Glomerular visceral epithelial cell (primary cell): ENCODE measurements around the gene LAG3.
"Not testable (repeated sequence)": the region's sequence is repeated elsewhere in the genome, so short reads cannot be mapped to it uniquely, and the experiment has no call there.

Source experiments
- DNase-seq: peaks from one replicate; pipeline ENCODE4 v3.0.0-alpha.2; 2016; ENCODE audit errors: extremely low spot score

The LAG3 gene

DNA sequence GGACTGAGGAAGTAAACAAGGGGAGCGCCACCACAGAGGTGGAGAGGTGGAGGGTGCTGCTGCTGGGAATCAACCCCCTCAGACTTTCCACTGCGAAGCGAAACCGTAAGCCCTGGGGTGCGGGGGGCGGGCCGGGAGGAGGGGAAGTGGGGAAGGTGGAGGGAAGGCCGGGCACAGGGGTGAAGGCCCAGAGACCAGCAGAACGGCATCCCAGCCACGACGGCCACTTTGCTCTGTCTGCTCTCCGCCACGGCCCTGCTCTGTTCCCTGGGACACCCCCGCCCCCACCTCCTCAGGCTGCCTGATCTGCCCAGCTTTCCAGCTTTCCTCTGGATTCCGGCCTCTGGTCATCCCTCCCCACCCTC is at the start of gene LAG3:
LAG3 (plus strand) TSS at position 190 of the 365 bp plus-strand sequence. CDS start 333 bp downstream, outside the sequence.
- no peak for DNase-seq

DNA sequence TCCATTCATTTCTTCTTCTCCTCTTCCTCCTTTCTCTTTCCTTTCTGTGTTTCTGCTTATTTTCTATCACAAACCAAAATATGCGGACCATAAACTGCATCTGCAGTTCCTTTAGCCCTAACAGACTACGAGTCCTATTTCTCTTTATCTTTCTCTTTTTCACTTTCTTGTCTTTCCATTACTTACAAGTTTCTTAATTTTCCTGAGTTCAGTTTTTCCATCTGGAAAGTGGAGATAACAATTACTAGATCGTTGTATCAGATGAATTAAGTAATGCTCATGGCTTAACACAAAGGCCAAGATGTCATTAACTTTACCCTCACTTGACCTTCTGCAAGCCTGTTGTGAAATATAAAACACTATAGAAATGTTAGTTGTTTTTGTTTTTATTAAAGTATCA is 49.5 kb upstream of the LAG3 start:
- no peak for DNase-seq

DNA sequence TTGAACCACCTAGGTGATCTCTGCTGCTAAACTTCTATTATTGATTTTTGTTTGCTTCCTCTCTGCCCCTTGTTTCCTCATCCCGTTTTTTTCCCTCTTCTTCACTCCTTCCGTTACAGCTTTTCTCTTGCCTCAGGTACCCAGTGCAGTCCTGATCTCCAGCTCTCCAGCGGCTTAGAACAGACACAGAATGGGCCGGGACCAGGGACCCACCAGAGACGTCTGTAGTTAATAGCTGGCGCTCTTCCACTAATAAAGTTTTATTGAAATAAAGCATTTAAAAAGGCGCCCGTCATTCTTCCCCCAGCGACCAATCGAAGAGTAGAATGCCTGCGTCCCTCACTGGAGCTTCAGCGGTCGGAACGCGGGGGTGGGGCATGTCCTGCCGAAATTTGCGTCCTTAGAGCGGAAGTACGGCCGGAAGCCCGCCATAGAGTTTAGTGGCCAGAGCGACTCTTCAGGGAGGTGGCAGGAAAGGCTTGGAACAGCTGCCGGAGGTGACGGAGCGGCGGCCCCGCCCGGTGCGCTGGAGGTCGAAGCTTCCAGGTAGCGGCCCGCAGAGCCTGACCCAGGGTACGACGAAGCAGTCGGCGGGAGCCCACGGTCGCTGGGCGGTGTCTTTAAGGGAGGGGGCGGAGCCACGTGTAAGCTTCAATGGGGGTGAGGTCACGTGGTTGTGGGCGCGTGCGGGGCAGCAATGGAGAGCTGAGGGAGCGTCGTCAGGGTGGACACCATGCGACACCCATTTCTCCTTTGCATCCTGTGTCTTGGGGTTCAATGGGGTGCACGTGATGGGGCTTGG is 48.5 kb upstream of the LAG3 start, which contains the start of gene COPS7A:
COPS7A (plus strand) TSS at position 440 of the 802 bp plus-strand sequence. CDS start 611 bp downstream, outside the sequence.
- DNase-seq, result peak; percentile 98

DNA sequence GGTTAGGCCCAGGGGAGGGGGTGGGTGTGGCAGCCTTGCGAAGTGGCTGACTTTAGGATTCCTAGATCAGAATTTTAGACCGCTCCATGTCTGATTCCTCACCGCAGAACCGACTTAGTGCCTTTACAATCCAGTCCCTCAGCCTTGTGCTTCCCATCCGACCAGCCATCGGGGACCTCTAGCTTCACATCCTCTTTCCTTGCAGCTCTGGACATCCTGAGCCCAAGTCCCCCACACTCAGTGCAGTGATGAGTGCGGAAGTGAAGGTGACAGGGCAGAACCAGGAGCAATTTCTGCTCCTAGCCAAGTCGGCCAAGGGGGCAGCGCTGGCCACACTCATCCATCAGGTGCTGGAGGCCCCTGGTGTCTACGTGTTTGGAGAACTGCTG is 47.9 kb upstream of the LAG3 start:
- DNase-seq, result peak; percentile 32

DNA sequence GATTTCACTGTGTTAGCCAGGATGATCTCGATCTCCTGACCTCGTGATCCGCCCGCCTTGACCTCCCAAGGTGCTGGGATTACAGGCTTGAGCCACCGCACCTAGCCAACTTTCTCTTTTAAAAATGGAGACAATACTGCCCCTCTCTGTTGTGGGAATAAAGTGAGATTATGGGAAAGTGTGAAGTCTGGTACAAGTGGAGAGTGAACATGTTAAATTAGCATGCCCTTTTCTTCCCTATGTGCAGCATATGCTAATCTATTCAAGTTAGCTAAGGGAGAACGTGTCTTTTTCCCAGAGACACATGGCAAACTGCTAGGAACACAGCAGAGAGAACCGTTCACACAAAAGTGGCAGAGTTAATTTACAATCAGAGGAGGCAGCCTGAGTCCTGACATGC is 47.0 kb upstream of the LAG3 start:
- DNase-seq, result no peak

DNA sequence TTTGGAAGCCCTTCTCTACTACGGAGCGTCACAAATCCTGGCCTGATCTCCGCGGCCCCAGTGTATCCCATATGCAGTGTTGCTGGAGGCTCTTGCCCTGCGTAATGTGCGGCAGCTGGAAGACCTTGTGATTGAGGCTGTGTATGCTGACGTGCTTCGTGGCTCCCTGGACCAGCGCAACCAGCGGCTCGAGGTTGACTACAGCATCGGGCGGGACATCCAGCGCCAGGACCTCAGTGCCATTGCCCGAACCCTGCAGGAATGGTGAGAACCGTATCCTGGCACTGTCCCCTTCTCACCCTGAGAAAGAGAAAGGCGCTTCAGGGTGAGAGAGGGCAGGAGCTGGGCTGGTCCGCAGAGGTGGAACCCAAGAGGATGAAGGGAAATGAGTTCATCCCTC is 43.1 kb upstream of the LAG3 start:
- DNase-seq, result no peak

DNA sequence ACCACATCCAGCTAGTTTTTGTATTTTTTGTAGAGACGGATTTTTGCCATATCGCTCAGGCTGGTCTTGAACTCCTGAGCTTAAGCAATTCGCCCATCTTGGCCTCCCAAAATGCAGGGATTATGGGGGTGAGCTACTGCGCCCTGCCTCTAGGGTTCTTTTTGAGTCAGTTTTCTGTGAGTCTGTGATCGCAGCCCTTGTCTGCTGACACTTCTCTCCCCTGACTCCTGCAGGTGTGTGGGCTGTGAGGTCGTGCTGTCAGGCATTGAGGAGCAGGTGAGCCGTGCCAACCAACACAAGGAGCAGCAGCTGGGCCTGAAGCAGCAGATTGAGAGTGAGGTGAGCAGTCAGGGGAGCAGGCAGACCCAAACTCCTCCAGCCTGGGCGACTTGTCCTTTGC is 42.2 kb upstream of the LAG3 start:
- no peak for DNase-seq

DNA sequence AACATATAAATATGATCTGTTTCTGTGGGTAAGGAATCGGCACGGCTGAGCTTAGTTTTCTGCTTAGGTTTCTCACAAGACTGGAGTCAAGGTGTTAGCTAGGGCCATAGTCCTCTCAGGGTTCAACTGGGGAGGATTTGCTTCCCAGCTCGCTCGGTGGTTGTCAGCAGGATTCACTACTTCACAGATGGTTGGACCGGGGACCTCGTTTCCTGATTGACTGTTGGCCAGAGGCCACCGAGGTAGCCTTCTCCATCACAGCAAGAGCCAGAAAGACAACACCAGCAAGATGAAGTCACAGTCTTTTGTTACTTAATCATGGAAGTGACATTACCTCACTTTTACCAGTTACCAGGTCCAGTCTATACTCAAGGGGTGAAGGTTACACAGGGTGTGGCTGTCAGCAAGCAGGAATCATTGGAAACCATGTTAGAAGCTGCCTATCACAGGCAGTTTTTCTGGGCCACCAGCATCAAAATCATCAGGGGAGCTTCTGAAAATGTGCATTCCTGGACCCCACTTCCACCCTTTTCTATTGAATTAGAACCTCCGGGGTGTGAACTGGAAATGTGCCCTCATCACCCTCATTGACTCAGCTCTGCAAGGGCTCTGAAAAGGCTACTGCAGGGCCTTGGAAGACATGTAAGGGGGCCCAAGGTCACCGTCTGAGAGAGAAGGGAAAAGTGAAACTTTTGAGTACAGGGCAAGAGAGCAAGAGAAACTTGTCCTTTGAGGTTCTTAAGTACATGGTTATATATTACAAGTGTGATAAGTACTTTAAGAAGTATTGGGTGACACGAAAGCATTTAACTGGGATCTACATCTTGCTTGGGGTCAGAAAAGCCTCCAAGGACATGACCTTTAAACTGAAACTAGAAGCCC is 37.6 kb upstream of the LAG3 start:
- no peak for DNase-seq

DNA sequence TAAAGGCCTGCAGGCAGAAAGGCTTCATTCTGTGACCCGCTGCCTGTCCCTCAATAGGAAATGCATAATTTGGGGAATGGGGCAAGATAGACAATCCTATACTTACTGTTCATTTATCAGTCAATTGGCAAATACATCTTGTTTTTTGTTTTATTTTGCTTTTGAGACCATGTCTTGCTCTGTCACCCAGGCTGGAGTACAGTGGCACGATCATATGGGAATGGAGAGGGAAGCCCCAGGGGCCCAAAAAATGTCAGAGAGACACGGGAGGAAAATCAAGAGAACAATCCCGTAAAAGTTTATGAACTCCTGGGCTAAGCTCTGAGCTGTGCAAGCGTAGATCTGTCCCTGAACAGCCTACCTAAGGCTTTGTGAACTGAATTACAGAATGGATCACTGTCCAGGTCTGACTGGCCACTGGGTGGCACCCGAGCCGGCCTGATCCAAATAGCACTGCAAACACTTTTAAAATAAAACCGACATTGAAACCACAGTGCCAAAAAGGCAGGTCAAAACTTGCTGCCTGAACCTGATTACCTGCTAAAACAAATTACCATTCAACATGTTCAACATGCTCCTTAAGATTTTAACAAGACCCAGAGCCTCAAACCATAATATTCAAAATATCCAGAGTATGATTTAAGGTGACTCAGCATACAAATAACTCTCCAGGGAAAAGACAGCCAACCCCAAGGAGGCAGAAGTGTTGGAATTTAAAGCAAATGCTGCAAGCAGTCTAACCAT is 36.7 kb upstream of the LAG3 start:
- peak; percentile 57 for DNase-seq

DNA sequence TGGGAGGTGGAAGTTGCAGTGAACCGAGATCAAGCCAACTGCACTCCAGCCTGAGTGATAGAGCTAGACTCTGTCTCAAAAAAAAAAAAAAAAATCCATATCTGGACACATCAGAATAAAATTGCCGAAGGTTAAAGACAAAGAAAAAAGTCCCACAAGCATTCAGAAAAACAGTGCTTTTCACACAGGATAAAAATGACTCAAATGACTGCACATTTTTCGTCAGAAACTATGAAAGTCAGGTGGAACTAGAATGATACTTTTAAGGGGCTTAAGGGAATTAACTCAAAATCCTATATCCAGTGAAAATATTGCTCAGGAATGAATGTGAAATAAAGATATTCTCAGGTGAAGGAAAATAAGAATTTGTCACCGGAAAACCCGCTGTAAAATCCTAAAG is 35.6 kb upstream of the LAG3 start:
- no peak for DNase-seq

DNA sequence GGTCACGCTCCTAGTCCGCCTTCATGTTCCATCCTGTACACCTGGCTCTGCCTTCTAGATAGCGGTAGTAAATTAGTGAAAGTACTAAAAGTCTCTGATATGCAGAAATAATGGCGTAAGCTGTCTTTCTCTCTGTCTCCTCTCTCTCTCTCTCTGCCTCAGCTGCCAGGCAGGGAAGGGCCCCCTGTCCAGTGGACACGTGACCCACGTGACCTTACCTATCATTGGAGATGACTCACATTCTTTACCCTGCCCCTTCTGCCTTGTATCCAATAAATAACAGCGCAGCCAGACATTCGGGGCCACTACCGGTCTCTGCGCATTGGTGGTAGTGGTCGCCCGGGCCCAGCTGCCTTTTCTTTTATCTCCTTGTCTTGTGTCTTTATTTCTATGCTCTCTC is 30.2 kb upstream of the LAG3 start:
- not testable (repeated sequence) for DNase-seq

DNA sequence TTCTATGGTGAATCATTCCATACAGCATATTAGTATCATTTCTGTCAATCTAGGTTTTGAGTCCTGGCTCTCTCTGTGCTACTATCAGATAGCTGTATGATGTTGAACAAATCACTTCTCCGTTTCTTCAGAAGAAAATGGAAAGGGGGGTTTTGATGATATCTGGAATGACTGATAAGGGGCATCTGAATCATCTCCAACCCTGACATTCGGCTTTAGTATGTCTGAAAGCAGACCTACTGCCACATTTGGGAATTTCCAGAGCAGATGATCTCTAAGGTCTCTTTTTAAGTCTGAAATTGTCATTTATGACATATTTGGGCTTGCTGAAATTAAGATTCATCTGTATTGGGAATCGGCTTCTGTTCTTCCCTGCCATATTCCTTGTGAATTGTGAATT is 29.5 kb upstream of the LAG3 start:
- DNase-seq, result no peak

DNA sequence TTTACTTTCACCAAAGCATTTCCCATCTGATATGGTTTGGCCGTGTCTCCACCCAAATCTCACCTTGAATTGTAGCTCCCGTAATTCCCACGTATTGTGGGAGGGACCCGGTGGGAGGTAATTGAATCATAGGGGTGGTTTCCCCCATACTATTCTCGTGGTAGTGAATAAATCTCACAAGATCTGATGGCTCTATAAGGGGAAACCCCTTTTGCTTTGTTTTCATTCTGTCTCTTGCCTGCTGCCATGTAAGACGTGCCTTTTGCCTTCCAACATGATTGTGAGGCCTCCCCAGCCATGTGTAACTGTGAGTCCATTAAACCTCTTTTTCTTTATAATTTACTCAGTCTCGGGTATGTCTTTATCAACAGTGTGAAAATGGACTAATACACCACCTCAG is 29.0 kb upstream of the LAG3 start:
- DNase-seq, result not testable (repeated sequence)

DNA sequence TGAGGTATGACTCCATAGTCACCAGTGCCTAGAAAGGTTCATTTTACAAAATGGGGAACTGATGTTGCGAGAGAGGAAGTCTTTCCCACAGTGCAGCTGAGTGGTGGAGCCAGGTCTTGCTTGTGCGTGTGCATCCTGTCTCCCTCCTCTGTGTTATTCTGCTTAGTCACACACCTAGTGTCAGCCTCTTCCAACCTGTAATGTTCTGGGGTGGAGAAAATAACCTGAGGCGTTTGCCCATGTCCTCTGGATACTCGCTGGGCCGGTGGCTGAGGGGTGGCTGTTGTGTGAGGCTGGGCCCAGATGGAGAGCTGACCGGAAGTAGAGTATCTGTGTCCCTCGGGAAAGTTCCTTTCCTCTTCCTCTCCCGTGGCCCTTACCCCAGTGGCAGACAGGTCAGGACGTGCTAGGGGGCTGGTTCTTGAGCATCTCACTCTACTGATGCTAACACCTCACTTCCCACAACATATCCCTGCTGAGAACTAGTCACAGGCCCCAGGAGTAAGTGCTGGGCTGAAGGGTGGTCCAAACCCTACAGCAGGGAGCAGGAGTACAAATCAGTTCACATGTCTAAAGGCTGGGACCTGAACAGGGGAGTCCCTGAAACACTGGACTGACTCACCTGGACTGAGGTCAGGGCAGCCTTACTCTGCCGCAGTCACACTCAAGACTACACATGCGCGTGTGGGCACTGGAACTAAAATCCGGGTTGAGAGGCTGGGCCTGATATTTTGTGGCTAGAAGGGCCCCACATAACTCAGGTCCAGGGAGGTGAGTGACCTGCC is 26.4 kb upstream of the LAG3 start:
- DNase-seq, result no peak

DNA sequence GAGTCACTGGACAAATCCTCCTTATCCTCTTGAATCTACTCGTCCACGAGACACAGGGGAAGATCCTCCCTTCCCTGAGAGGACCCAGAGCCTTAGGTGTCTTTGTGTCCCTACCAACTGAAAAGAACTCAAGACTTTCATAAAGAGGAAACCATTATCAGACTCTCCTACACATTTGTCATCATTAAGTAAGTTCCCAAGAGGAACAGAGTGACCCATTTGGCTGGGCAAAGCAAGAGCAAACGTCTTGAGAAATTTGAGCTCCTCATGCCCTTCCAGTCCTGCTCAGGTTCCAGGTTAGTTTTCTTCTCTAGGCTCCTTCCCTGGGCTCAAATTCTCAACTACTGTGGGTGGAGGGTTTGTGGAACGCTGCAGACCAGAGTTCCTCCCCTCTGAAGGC is 25.1 kb upstream of the LAG3 start:
- no peak for DNase-seq

DNA sequence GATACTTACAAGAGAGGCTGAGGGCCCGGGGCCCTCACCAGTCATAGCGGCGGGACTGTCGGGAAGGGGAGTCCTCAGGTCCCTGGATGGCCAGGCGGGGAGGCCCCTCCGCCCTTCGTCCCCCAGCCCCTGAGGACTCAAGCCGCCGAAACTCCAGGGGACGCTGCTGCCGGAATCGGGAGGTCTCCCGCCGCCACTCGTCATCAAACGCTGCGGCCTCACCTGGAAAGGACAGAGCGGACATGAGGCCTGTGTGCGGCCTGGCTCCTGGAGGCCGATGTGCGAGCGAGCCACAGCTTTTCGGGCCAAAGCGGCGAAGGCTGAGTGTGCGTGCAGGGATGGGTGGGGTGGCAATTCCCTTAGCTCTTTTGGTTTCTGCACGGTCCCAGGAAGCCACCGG is 23.6 kb upstream of the LAG3 start:
- DNase-seq, result no peak

DNA sequence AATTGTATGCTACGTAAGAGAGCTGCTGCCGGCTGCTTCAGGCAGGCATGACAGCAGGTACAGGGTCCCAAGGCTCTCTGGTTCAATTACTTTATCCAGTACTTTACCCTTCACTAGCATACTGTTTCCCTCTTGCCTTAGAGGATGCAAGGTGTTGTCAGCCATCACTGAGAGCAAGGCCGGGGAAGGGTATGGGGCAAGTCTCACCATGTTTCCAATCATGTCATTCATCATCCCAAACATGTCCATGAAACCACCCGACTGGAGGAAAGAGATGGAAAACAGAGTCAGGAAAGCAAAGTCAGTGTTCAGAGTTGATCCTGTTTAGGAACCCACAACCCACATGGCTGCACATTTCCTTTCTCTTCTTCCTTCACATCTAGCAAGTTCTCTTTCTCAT is 21.8 kb upstream of the LAG3 start:
- no peak for DNase-seq

DNA sequence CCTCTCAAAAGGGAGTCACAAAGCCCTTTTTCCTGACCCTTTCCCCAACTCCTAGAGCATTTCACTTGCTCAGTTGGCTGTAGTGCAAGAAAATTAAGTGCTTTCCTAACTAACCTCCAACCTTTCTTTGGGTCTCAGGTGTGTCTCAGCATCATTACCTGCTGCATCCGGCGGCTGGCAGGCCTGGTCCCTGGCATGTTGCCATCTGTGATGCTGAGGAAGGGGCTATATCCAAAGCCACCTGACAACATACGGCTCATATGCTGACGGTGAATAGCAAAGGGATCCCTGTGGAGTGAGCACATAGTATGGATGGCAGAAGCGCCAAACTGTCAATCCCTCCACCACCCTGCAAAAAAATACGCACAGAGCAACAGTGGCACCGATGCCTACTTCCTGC is 20.6 kb upstream of the LAG3 start:
- no peak for DNase-seq

DNA sequence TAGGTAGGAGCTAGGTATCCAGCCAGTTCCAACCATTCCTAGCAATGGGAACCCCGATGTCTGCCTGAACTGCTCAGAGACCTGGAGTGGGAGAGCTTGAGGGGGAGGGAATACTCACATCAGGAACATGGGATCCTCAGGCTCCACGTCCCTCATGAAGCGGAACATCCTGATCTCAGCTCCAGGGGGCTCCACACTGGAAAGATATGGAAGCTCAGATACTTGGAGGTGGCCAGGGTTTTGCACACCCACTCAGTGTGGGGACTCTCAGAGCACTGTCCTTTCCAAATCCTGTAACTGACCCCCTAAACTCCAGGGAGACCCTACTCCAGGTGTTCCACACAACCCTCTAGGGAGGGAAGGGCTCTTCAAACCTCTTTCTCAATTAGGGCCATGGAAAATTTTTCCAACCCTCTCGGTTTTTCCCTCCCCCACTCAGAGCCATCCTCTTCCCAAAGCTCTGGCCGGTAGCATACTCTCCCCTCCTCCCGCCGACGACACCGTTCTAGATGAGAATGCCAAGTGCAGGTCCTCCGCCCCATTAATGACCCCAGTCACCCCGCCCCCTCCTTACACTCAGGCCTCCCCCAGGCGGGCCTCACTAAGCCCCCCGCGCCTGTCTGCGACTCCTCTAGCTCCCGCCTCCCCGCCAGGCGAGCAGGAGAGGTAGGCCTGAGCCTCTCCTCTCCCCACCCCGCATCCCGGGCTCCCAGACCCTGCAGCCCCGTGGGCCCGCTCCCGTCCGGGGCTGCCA is 20.0 kb upstream of the LAG3 start:
- DNase-seq, result peak; percentile 41

DNA sequence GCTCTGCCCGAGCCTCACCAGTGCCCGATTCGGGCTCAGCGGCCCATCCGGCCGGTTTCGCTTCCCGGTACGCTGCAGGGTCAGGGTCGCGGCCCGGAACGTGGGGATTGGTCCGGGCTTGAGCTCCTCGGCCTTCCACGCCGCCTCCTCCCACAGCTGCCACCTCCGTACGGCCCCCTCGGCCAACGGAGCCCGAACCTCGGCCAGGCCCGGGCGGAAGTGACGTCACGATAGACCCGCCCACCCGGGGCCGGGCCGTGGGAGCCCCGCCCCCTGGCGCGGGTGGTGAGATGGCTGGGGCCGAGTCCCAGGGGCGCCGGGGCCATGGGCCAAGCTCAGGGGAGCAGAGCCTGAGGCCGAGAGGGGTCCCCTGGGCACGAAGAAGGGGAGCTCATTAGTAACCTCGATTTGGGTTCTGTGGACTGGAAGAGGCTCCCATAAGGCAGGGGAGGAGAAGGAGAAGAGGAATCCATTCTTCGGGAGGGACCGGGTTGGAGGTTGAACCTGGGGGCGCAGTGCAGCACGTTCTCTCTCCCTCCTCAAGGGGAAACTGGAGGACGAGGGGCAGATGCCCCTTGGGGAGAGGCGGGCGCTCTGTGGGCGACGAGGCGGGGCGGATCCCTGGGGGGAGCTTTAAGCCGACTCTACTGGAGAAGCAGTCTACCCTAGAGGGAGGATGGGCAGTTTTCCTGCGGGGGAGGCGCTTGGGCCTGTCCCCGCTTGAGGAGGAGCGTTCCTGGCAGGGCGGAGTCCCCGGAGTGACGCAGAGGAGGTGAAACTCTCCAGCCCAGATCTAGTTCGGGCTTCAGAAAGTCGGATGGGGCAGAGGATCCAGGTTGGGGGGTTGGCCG is 19.2 kb upstream of the LAG3 start, which contains the start of gene MLF2:
MLF2 (minus strand) TSS at position 221 of the 851 bp plus-strand sequence. CDS start 807 bp downstream, outside the sequence.
- peak; percentile 99 for DNase-seq
